LoVo (cell line): Measurements from ENCODE around the gene POPDC2.

ENCODE experiments used
- DNase-seq: peaks from one replicate; pipeline ENCODE4 v3.0.0-alpha.2; 2016; ENCODE audit warnings: low spot score

POPDC2 gene

DNA sequence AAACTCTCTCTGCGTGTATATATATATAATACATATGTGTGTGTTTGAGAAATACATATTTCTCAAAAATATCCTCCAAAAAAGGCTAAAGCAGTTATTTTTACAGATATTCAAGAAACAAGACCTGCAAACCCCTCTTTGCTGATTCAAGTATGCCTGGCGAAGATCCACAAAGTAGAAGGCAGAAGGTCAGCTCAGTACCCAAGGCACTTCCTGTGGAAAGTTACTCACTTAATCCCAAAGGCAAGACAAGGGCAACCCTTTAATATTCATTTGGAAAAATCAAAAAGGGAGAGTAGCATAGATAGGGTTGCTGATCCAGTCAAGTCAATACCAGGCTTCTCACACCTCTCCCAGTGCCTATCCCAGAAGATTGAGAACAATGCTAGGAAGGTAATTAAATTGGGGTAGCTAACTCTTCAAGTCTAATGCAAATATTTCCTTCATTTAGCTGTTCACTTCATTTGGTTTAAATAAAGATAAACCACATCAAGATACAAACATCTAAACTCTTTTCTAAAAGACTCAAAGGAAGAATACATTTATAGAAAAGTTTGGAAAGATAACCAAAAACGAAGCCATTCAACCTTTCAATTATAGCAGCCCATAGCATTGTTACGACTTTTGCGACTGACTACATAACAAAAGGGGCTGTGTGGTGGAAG lies 9.6 kb upstream of the POPDC2 start:
- no peak for DNase-seq

DNA sequence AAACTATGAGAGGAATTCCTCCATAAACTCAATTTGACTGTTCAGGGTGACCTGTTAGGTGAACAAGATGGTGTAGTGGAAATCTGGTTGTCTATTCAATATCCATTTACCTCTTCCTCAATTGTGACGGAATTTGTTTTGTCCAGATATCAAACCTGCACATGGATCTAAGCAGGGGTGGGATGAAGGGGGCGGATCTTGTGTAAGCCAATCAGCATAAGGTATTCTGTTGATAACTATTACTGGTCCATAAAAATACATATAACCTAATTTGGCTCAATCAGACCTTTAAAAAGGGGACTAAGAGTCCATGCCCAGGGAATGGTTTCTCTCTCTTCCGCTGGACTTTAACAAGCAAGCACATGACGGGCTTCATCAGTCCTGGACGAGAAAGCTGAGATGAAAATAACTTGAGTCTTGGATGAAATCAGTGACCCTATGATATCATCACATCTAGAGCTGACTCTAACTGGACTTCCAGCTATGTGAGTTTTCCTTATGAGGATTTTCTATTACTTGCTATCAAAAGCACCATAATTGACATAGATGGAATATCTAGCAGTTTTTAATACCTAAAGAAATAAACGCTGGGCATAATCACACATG lies 5.7 kb upstream of the POPDC2 start:
- DNase-seq = no peak

DNA sequence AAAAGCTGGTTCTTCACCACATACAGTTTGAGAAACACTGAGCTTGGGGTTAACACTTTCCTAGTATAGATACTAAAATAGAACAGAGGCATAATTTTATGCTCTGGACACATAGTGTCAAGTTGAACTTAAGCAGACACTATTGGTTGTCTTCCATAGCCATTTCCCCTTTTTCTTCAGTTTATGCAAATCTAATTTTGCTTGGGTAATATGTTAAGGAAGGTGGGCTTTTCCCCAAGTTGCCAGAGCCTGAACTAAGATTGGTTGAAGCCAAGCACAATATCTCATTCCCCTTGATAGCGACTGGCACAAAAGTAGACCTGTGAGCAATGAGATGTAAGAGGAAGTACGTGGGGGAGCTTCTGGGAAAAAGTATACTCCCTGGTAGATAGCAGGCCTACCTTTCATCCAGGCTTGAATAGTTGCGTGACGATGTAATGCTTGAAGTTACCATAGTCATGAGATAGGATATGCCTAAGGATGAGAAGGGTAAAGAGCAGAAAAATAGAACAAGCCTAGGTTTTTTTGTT lies 4.5 kb upstream of the POPDC2 start:
- no peak for DNase-seq

DNA sequence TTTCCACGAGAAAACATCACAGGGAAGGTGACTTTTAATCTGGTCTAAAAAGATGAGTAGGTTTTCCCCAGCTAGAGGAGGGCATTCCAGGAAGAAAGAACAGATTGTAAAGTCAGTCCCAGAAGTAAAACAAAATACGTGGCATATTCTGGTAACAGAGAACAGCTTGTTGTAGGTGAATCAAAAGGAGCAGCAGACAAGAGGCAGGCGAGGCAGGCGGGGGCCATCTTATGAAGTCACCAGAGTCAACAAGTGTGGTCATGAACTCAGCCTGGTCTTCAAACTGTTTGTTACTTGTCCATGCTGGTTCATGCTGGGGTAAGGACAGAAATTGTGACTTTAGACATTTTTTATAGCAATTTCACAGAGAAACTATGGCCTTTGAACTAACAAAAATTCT lies 4.0 kb upstream of the POPDC2 start:
- no peak for DNase-seq

DNA sequence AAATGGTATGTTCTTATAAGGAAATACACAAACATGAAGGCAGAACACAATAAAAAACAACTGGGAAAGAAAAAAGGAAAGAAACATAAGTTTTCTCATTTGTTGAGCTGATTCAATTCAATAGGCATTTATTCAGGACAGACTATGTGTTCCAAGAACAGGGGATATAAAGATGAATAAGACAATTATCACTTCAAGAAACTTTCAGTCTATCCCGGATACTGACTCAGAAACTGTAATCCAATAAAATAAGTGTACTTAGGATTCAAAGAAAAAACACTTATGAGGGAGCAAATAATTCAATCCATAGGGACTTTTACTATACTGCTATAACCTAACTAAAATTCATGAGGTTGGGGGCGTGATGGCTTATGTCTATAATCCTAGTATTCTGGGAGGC lies 3.5 kb upstream of the POPDC2 start:
- DNase-seq = no peak

DNA sequence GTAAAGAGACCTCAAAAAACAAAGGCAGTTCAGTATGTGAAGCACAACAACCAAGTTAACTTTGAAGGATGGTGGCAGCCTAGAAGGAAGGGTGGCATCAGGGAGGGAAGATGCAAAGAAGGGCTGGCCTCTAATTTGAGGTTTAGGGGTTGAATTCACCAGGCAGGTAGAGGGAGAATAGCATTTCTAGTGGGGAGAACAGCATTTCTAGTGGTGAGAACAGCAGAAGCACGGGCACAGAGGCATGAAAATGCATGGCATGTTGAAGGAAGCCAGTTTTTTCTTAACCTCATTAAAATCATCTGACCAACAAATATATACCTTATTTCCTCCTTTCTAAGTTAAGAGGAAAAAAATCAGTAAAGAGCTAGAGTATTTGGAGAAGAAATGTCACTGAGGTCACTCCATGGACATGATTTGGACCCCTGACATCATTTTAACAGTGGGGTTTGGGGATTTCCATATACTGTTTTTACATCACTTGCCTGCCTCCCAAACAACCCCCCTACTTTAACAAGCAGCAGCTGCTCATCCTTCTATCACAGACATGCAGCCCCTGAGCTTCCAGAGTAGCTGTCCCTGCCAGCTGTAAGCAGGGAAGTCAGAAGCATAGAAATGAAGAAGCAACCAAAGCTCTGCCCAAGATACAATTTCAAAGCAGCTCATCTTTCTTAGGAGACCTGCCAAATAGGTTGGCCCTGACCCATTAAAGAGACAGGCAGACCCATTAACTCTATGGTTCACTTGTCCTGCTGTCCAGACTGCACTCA lies 2.4 kb upstream of the POPDC2 start:
- DNase-seq = no peak

DNA sequence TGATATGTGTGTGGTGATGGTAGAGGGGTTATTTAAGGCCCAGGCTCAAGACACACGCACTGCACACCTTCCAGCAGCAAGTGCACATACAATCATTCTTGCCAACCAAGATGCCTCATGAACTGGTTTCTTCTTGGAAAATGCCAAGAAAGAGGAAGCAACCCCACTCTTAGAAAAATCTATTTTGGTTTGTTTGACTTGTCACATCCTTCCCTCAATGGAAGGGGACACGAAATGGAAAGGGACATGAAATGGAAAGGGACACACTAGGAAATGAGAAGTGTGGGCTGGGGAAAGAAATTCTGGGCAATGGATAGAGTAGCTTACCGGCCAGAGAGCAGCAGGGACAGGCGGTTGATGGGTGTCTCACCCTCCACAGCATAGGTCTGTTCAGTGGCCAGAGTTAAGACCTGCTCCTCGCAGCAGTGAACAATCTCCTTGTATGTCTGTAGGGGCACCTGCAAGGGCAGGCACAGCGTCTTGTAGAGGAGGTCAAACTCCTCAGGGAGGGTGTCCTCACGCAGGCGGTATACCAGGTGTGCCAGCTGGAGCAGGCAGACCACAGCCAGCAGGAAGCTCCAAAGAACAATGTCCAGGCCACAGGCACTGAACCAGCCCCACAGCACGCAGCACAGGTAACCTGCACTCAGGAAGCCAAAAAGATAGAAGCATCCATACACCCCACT lies 640 bp downstream of the POPDC2 start:
- DNase-seq = no peak

DNA sequence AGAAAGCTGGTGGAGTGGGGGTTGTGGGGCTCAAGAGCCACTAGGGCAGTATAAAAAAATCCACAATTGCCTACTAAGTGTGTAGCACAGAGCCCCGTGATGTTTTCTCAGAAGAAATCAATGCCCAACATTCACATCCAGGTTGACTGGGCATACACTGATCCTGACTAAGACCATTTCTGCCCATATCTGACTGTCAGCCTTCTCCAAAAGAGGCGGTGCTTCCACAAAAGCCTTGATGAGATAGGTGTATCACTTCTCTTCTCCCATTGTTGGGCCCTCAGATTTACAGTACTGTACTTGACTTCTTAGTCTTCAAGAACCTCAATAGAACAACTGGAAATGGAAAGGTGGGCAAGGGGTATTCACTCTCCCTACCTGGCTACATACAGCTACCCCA lies 1.4 kb downstream of the POPDC2 start:
- no peak for DNase-seq

DNA sequence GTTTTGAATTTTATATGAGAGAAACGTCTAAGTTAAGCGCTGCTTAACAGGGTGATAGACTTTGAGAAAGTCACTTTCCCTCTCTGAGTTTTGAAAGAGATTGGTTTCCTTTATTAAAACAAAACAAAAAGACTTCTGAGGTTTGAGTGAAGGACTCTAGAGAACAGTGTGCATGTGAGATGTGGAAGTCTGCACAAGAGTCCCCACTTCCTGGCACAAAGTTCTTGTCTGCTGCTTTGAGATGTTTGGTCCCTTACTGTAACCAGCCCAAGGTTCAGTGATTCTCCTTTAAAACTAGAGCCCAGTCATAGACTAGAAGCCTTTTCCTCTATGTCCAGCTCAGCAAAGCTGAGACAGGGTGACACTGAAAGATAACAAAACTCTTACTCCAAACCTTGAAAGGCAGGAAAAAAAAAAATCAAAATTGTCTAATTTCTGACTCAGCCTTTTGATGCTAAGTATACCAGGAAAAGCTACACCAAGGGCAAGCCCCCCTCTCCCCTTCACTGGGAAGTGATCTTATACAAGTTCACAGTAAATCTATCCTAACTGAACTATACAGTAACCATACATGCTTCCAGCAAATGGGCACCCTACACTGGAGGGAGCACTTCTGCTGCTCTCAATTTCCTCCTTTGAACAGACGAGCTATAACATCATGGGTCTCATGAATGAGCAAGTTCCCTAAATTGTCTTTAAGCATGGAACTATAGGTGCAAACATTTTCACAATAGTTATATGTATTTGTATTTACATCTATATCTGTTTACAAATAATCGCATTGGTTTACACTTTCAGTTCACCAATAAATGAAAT lies 2.3 kb downstream of the POPDC2 start:
- DNase-seq = no peak

DNA sequence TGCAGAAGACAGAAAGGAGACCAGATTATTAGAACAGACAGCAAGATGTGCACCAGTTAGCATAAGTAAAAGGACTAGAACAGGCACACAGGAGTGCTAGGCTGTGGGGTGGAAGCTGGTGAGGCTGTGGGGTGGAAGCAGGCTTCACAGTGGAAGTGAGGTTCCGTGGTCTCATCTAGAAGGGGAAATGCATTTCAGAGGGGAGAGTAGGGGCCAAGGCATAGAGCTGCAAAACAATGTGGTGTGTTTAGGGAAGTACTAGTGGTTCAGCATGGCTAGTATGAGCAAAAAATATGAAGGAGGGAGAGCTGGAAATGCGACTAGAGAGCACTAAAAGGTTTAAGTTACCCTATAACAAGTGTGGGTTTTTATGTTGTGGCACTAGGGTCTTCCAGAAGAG lies 6.5 kb downstream of the POPDC2 start:
- DNase-seq = no peak

DNA sequence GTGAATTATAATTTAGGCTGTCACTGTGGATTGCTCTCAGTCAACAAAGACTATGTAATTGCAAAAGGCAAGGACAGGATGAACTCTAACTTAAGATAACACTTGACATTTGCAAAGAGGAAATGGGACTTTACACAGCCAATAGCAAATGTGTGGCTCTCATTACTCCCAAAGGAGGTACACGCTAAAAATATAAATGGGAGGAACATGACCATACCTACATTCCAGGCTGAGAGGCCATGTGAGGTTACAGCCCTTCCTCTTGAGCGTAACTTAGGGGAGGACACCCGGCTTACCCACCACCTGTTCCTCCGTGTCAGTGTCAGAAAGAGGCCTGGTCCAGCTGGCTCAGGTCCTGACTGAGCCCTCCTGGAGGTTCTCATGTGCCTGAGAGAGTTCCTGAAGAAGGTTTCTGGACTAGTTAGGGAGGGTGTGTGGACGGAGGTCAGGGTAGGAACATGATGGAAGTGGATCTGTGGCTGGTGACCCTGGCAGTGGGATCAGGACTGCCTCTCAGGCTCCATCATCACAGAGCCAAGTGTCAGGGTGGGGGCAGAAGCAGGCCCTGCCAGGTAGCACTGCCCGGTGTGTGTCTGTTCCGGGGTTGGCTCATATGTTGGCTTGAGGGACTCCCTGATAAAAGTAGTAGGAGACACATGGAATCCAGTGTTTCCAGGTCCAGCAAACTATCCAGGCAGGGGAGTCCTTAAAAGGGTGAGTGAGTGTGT lies 7.9 kb downstream of the POPDC2 start:
- no peak for DNase-seq

DNA sequence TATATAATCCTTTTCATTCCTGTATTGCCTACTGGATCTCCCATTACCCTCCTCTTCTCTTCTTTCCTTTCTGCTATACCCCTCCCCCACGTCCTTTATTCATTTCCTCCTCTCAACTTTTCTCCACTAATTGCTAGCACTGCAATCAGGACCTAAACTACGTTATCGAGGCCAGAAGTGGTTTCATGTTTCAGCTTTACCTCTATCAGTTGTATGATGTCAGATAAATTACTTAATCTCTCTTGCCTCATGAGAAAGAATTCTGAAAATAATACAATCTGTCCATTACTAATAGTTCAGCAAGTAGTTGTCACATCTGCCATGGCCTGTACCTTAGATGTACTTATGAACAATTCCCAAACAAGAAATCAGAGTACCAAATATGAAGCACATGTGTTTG lies 10.6 kb downstream of the POPDC2 start:
- DNase-seq = no peak

DNA sequence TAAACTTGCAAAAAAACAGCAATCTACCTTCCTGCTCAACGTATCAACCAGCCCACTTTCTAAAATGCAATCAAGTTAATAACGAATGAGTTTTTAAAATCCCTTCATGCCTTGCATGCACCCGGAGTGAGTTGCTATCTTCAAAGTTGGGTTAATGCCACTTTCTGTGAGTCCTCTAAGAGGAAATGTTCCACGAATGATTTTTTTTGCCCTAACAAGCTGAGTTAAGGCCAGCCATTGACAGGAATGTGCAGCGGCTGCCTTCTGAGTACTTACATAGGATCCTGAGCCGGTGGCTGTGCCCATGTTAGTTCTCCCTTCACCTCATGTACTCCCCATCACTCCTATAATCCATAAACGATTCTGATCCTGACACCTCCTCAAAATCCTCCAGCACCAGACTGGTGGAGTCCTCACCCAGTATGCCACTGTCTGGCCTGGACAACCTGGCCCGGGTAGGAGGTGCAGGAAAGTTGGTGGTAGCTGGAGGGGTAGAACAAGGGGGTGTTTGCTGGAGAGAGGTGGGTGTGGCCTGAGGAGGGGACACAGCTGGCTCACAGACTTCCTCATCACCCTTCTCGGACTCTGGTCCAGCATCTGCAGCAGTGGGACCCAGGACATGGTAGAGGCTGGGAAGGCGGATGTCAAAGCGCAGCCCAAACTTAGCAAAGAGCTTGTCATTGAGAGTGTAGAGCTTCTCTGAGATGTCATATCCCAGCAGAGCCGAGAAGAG lies 12.4 kb downstream of the POPDC2 start:
- DNase-seq = no peak

DNA sequence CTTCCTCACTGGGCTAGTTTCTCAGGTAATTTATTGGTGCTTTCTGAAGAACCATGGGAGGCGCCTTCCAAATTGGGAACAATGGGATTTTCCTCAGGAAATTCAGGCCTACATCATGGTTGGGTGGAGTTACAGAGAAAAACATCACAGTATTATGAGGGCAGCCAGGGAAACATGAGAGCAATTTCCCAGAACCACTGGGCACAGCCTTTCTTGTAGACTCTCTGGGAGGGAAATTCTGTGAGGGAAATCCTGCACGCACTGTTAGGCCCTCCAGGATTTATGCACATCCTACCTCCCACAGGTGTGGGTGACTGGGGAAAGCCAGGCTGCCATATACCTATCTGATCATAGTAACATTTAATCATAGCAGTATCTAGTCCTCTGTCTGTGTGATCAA lies 13.2 kb downstream of the POPDC2 start:
- DNase-seq = no peak

DNA sequence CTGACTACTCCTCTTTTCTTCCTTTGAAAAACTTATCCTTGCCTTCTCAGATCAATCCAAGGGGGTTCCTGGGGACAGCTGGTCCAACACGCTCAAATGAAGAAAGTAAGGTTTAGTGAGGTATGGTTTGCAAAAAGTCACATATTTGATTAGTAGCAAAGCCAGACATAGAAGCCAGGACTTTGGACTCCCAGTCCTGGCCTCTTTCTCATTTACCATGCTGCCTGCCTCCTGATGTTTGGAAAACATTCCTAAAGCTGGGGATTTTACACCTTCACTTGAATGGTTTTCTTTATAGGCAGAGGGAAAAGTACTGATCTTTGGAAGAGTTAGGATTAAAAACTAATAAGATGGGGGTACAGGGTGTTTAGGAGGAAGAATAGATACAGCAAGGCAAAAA lies 14.6 kb downstream of the POPDC2 start:
- no peak for DNase-seq

DNA sequence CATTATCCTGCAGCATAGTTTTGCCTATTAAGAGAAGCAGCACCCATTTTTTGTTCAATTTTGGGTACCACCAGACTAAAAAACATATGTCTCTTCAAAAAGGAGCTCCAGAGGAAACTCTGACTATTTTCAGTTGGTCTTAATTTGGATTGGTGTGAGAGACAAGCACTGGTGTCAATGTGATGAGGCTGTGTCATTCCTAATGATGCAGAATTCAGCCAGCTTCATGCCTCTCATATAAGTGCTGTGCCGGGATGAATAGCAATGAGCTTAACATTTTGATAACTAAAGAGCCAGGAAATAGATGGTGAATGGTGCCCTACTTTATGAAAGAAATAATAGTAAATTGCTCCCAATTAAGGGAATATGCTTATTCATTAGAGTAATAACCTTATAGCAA lies 15.9 kb downstream of the POPDC2 start:
- no peak for DNase-seq

DNA sequence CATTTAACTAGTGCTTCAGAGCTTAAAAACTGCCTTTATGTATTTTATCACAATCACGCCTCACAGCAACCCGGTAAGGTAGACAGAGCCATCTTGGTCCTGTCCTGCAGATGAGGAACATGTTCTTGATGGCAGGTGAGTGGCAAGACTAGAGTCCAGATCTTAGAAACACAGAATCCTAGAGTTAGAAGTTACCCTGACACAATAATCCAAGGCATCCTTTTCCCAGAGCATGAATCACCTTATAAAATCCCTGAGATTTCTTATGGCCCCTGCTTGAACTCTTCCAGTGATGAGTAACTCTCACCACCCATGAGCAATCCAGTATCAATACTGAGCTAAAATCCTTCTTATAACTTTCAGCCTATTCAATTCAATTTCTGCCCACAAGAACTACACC lies 16.9 kb downstream of the POPDC2 start:
- peak; percentile 37 for DNase-seq

DNA sequence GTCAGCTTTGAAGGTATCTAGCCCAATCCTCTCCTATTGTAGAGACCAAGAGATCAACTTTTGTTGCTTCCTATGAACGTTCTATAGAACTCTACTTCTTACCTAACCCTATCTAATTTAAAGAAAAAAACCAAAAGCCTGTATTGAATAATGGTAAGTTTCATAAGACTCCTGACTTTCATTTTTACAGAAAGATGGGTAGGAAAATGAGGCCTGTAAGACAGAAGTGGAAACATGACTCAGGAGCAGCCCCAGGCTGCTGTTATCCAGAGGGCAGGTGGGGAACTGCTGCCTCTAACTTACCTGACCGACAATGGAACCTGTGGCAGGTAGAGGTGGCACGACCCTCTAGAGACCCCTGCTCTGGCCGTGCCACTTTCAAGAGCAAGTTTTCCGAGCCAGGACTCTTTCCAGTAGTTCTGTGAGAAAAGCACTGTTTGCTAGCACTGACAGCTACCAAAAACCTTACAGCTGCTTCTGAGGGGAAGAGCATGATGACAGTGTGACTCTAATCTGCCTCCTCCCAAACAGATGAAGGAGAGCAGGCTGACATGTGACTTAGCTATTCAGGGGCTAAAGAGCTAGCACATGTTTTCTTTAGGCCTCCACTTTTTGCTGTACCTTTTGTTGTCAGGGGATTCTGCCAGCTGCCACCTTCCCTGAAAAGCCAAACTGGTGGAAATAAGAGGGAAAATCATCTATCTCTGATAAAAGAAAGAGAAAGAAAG lies 17.5 kb downstream of the POPDC2 start:
- no peak for DNase-seq

DNA sequence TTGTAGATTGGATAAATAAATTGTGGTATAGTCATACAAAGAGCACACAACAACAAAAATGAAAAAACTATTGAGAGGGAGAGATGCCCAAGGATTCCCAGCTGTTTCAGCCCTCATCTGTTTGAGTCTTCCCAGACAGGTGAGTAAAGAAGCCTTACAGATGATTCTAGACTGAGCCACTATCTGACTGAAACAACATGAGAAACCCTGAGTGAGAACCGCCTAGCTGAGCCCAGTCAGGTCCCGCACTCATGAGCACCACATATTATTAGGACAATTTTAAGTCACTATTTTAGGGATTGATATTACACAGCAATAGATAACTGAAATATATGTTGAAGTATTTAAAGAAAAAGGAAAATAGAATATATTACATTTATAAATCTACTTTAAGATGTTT lies 19.0 kb downstream of the POPDC2 start:
- DNase-seq = no peak
